LNCaP clone FGC (cell line): ENCODE measurements around the gene STARD13.

Source experiments
- DNase-seq: peaks from one replicate; pipeline ENCODE4 v3.0.0-alpha.2; 2011; ENCODE audit warnings: low read depth
- H3K4me3 ChIP-seq: 2 replicates; pipeline ENCODE4 v1.5.1; 2011; ENCODE audit warnings: mild to moderate bottlenecking, low read depth, low read length, control low read depth
- TF ChIP-seq, protein P1 (sequence below): IDR thresholded peaks from 2 replicates; pipeline ENCODE4 v1.5.1; 2012; ENCODE audit warnings: mild to moderate bottlenecking; ENCODE audit not compliant: control insufficient read depth, insufficient read depth; ENCODE audit errors: extremely low read depth

STARD13 gene

DNA sequence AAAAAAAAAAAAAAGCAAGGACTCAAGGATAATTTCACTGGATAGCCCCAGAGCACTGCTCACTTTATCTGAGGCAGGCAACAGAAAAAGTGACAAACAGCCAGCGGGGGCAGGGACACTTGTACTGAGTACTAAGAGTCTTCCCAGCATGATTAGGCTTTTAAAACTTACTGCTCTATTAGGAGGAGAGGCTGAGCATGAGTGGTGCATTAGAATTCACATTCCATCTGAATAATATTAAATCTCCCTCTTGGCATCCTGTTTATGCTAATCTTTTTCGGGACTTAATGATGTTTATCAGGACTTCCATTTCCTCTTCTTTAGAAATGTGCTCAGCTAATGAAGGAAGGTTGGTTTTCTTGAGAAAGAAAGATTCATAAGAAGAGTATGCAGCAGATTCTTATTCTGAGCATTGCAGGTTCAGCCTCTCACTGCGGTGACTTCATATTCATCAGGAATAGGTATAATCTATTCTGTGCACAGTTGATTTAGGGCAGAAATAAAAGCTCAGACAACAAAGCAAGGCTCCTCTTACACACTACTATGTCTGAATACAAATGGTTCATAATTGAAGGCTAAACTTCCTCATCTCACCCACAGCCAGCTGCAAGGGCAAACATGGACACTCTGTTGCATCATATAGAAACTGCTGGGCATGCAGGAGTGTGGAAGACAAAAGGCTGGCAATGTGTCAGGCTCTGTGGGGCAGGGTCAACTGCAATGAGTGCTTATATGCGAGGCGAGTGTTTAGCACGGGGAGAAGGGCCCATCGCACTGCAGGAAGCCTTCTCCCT, 162.3 kb downstream of the STARD13 start:
- TF ChIP-seq, protein P1, sequence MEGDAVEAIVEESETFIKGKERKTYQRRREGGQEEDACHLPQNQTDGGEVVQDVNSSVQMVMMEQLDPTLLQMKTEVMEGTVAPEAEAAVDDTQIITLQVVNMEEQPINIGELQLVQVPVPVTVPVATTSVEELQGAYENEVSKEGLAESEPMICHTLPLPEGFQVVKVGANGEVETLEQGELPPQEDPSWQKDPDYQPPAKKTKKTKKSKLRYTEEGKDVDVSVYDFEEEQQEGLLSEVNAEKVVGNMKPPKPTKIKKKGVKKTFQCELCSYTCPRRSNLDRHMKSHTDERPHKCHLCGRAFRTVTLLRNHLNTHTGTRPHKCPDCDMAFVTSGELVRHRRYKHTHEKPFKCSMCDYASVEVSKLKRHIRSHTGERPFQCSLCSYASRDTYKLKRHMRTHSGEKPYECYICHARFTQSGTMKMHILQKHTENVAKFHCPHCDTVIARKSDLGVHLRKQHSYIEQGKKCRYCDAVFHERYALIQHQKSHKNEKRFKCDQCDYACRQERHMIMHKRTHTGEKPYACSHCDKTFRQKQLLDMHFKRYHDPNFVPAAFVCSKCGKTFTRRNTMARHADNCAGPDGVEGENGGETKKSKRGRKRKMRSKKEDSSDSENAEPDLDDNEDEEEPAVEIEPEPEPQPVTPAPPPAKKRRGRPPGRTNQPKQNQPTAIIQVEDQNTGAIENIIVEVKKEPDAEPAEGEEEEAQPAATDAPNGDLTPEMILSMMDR = no peak
- no peak overlapping the region for H3K4me3 ChIP-seq
- DNase-seq = no peak

- peak; percentile 44 for DNase-seq
- TF ChIP-seq, protein P1 = no peak
- no peak overlapping the region for H3K4me3 ChIP-seq
Observed at GRCh38 chr13:33119856-33120543, 165.6 kb downstream of the STARD13 start.

DNA sequence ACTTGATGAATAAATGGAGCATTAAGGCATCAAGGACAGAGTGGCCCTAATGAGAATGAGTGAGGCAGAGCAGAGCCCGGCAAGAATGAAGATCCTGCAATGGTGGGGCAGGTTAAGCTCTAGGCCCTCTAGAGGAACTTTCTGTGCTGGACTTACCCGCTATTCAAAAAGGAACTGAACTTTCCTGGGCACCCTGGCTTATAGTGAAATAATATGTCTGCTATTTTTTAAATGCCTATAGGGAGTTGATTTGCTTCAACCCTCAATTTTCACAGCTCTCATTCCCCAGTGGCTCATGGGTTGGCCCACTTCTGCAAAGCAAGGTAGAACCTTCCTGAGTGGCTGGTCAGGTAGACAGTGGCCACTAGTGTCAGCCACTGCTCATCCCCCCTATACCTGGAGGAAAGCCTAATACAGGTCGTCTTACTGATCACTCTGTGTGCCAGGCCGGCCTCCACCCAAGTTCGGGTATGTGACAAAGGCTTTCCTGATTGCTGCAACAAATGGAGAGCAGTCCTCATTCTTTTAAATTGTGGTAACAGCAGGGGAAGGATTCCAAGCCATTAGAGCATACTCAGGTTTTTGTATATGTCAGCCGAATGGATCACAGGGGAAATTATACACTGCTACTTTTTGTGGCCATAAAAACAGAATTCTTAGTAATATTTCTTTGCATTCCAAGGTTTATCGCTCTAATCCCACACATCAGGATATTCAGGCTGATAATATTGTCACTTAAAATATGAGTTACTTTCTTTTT, 166.4 kb downstream of the STARD13 start:
- H3K4me3 ChIP-seq = no peak overlapping the region
- no peak for DNase-seq
- TF ChIP-seq, protein P1 = 0 out of 2 replicates have a peak, but pooled peaks have one; percentile 4

GRCh38 chr13:33116321-33117010, 169.1 kb downstream of the STARD13 start:
- peak; percentile 45 for DNase-seq
- H3K4me3 ChIP-seq = no peak overlapping the region
- TF ChIP-seq, protein P1 = no peak

GRCh38 chr13:33115274-33115673, 170.3 kb downstream of the STARD13 start:
- no peak for DNase-seq
- TF ChIP-seq, protein P1 = no peak
- H3K4me3 ChIP-seq = no peak overlapping the region

DNA sequence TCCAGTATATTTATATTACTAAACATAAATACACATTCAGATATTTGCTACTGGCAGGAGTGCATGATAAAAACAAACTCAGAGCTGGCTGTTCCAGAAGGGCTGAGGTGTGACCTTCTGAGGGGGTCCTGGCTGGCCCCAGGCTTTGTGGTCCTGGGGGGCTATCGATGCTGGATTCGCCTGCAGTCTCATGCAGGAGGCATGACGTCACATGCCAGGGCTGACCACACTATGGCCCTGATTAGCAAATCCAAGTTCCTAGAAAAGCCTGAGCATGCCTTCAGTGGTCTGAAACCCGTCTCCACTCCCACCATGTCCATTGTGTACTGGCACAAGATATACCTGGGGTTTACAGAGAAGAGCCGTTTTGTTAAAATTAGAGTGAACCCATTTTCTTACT, 171.4 kb downstream of the STARD13 start:
- TF ChIP-seq, protein P1 = no peak
- no peak overlapping the region for H3K4me3 ChIP-seq
- no peak for DNase-seq
